Duodenal mucosa (tissue), 2 donors: ENCODE measurements around the gene LAMTOR5.
"Not testable (repeated sequence)": the region's sequence is repeated elsewhere in the genome, so short reads cannot be mapped to it uniquely, and the experiment has no call there.

ENCODE experiments used
- H3K27ac ChIP-seq: one replicate; pipeline ENCODE4 v1.7.0; 2013; ENCODE audit warnings: low read depth, low read length
- H3K27me3 ChIP-seq, 2 donors: one replicate each; pipeline ENCODE4 v1.7.0; 2013; ENCODE audit warnings: low read length in 2 of 2, control low read depth in 1 of 2; ENCODE audit not compliant: insufficient read depth in 2 of 2, control insufficient read depth in 1 of 2
- H3K36me3 ChIP-seq, 2 donors: one replicate each; pipeline ENCODE4 v1.7.0; 2013; ENCODE audit warnings: low read length in 2 of 2, control low read depth in 1 of 2; ENCODE audit not compliant: insufficient read depth in 2 of 2, control insufficient read depth in 1 of 2
- H3K4me1 ChIP-seq, 2 donors: one replicate each; pipeline ENCODE4 v1.7.0; 2013; ENCODE audit warnings: low read length in 2 of 2, control low read depth in 1 of 2; ENCODE audit not compliant: insufficient read depth in 2 of 2, control insufficient read depth in 1 of 2
- H3K4me3 ChIP-seq, 2 donors: one replicate each; pipeline ENCODE4 v1.7.0; 2013; ENCODE audit warnings: low read length in 2 of 2, low read depth in 1 of 2
- H3K9ac ChIP-seq, 2 donors: one replicate each; pipeline ENCODE4 v1.7.0; 2013; ENCODE audit warnings: low read length in 2 of 2, low read depth in 1 of 2
- H3K9me3 ChIP-seq, 2 donors: one replicate each; pipeline ENCODE4 v1.7.0; 2013; ENCODE audit warnings: low read length in 2 of 2, control low read depth in 1 of 2; ENCODE audit not compliant: control insufficient read depth in 1 of 2

Gene LAMTOR5

DNA sequence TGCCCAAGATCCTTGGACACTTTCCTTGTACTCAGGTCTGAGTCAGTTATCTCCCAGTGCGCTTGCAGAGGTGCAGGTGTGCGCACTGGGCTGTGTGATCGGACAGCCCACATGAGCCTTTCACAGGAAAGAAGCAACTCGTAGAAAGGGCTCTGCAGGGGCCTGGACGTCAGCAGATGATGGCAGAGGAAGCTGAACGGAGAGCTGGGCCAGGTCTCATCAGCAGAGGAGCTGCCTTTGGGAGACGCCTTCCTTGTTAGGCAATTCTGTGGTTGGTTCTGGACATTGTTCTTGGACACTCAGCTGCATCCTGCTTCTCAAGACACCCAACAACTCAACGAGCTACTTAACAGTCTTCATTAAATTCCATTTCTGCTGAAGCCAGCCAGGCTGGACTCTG lies 36.0 kb upstream of the LAMTOR5 start:
- peaks cover 0 to 3% of the 10 kb centered on the region in 2 donors for H3K4me1 ChIP-seq

DNA sequence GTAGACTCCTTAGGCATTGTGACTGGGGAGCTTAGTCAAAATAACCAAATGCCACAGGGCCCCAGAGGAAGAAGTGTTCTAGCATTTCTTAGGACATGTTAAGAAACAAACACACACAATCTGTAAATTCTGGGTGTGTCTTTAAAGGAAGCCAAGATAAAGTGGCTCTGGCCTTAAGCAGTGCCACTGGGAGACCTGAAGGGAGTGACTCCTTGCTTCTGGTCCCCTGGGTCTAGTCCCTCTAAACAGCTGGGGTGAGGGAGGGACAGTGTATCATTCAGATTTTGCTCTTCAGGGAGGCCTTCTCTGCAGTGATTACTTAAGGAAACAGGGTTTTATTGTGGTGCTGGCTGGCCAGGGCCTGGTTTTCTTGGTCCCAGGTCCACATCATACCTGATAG lies 34.4 kb upstream of the LAMTOR5 start:
- no peaks in the 10 kb centered on the region for H3K36me3 ChIP-seq
- H3K4me1 ChIP-seq, result peaks cover 0 to 3% of the 10 kb centered on the region in 2 donors
- H3K27me3 ChIP-seq, result no peaks in the 10 kb centered on the region
- no peaks in the 10 kb centered on the region for H3K9me3 ChIP-seq
- H3K27ac ChIP-seq, result no peak overlapping the region
- no peak overlapping the region for H3K4me3 ChIP-seq
- H3K9ac ChIP-seq, result no peak overlapping the region

More for the DNA sequence above, 36.0 kb upstream of the LAMTOR5 start:
- no peak overlapping the region for H3K9ac ChIP-seq
- H3K27ac ChIP-seq, result no peak overlapping the region
- no peaks in the 10 kb centered on the region for H3K27me3 ChIP-seq
- no peak overlapping the region for H3K4me3 ChIP-seq
- H3K9me3 ChIP-seq, result no peaks in the 10 kb centered on the region
- no peaks in the 10 kb centered on the region for H3K36me3 ChIP-seq

DNA sequence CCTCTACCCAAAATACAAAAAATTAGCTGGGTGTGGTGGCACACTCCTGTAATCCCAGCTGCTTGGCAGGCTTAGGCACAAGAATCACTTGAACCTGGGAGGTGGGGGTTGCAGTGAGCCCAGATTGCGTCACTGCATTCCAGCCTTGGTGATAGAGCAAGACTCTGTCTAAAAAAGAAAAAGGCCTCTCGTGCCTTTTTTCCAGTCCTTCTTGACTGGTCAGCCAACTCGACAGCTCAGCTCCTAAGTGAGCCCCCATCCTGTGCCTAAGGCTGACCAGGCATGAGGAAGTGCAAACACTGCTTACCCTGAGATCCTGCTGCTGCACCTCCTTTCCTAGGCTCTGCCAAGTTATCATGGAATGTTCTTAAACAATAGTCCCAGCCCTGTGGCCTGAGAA lies 33.4 kb upstream of the LAMTOR5 start:
- H3K4me1 ChIP-seq, result peaks cover 0 to 3% of the 10 kb centered on the region in 2 donors
- H3K27ac ChIP-seq, result no peak overlapping the region
- H3K9ac ChIP-seq, result no peak overlapping the region
- H3K36me3 ChIP-seq, result no peaks in the 10 kb centered on the region
- H3K9me3 ChIP-seq, result no peaks in the 10 kb centered on the region
- no peaks in the 10 kb centered on the region for H3K27me3 ChIP-seq
- H3K4me3 ChIP-seq, result no peak overlapping the region

DNA sequence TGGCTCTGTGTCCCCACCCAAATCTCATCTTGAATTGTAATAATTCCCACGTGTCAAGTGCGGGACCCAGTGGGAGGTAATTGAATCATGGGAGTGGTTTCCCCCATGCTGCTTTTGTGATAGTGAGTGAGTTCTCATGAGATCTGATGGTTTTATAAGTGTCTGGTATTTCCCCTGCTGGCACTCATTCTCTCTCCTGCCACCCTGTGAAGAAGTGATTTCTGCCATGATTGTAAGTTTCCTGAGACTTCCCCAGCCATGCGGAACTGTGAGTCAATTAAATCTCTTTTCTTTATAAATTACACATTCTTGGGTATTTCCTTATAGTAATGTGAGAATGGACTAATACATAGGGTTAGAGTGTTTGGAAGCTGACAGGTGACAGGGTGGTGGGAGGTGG lies 32.4 kb upstream of the LAMTOR5 start:
- H3K27me3 ChIP-seq, H3K36me3 ChIP-seq, H3K4me1 ChIP-seq, H3K9ac ChIP-seq, H3K9me3 ChIP-seq, H3K4me3 ChIP-seq, H3K27ac ChIP-seq: not testable (repeated sequence)

DNA sequence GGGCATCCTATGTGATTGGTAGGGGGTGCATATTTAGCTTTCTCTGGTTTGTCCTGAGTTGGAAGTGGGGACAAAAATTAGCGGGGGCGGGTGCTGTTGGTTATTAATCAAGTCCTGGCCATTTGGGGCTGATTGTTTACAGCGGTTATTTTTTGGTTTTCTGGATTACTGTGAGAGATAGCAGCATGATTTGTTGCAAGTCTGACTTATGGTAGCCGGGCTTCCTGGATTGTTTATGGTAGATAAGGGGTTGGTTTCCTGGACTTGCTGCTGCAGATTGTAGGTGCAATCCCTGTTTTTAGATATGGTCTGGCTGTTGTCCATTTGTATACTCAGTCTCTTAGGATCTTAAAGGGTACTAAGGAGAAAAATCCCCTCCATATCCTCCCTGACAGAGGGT lies 31.4 kb upstream of the LAMTOR5 start:
- H3K36me3 ChIP-seq, result no peaks in the 10 kb centered on the region
- no peak overlapping the region for H3K4me3 ChIP-seq
- no peak overlapping the region for H3K9ac ChIP-seq
- no peaks in the 10 kb centered on the region for H3K27me3 ChIP-seq
- no peaks in the 10 kb centered on the region for H3K9me3 ChIP-seq
- peaks cover 0 to 3% of the 10 kb centered on the region in 2 donors for H3K4me1 ChIP-seq
- no peak overlapping the region for H3K27ac ChIP-seq

DNA sequence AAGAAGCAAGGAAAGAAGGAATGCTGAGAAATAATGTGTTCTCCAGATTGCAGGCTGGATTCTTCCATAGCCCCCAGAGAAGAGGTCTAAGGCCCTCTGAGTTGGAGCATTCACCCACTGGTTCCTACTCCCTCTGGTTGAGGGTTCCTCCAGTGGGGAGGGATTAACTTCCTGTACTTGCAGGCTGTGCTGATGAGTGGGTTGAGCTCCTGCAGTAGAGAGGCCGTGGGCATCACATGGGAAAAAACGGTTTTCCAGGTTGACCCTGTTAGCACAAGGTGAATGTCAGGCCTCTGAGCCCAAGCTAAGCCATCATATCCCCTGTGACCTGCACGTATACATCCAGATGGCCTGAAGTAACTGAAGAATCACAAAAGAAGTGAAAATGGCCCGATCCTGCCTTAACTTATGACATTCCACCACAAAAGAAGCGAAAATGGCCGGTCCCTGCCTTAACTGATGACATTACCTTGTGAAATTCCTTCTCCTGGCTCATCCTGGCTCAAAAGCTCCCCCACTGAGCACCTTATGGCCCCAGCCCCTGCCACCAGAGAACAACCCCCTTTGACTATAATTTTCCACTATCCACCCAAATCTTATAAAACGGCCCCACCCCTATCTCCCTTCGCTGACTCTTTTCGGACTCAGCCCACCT lies 30.3 kb upstream of the LAMTOR5 start:
- H3K27ac ChIP-seq, H3K27me3 ChIP-seq, H3K9me3 ChIP-seq, H3K36me3 ChIP-seq, H3K9ac ChIP-seq, H3K4me3 ChIP-seq, H3K4me1 ChIP-seq: not testable (repeated sequence)

DNA sequence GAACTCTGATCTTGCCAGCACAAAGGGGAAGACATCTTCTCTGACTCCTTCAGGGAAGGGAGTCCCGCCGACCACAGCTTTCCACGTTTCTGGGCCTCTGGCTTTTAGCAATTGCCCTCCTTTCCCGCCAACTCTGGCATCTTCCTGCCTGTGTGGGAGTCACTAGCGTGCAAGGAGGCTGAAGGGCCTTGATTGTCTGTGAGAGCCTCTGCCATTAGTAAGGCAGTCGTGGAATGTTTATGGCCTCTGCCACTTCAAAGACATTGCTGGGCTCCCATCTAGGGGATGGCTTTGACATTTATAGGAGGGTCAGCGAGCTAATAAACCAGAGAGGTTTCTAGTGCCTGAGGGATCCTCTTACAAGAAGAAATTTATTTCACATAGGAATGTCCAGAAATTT lies 29.1 kb upstream of the LAMTOR5 start:
- Histone ChIP-seq H3K9me3 (no peaks in the 10 kb centered on the region), H3K4me1 (peaks cover 0 to under 1% of the 10 kb centered on the region in 2 donors), H3K27ac (no peak overlapping the region), H3K9ac (no peak overlapping the region), H3K27me3 (no peaks in the 10 kb centered on the region), H3K4me3 (no peak overlapping the region), H3K36me3 (no peaks in the 10 kb centered on the region)

DNA sequence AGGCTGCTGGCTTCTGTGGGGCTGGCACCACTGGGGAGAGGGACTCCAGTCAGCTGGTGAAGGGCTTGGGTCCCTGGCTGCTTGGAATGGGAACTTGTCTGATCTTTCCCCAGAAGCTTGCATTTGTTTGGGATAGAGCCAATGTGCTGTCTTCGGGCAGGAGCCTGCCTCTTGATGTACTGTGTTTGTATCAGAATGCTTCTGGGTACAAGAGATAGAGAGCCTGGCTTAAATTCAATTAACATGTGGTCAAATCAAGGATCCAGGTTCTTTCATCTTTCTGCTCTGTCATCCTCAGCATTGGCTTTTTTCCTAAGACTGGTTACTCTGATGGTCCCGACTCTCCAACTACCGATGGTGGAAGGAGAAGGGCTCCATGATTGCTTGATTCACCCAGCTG lies 27.5 kb upstream of the LAMTOR5 start:
- Histone ChIP-seq H3K9ac (no peak overlapping the region), H3K4me3 (no peak overlapping the region), H3K27me3 (peaks cover 0 to 2% of the 10 kb centered on the region in 2 donors), H3K9me3 (no peaks in the 10 kb centered on the region), H3K27ac (no peak overlapping the region), H3K36me3 (no peaks in the 10 kb centered on the region), H3K4me1 (no peaks in the 10 kb centered on the region)

DNA sequence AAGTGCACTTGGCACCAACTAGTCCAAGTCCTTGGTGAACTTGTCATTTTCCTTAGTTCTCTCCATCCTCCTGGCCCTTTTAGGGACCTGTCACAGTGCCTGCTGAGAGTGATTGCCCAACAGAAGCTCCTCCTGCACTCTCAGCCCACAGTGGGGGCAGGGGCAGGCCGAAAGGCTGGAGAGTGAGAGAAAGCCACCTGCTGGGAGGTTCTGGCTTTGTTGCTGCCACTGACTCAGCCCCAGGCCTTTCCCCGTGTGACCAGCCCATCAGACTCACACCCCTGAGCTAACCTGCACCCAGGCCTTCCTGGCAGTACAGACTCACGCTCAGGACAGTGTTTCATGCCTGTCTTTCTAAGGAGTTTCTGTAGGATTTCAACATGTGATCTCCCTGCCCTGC lies 26.3 kb upstream of the LAMTOR5 start:
- Histone ChIP-seq H3K27me3 (peaks cover 0 to 2% of the 10 kb centered on the region in 2 donors), H3K9ac (no peak overlapping the region), H3K27ac (no peak overlapping the region)

DNA sequence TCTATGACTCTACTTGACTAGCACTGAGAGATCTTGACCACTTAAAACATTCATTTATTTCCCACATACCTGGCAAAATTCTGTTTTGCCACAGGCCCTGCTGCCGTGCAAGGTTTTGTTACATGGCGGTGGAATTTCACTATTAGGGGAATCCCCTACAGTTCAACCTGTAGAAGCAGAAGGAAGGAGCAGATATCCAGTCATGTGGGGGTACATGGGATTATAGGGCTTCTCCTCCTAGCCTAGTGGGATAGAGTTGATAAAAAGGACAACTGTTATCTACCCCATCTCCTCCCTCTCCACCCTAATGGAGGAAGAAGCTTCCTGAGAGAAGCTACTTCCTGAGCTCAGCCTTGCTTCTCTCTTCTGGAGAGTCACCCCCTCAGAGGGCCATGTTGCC lies 25.7 kb upstream of the LAMTOR5 start:
- Histone ChIP-seq H3K36me3 (no peaks in the 10 kb centered on the region), H3K4me3 (no peak overlapping the region), H3K27me3 (peaks cover 0 to 2% of the 10 kb centered on the region in 2 donors), H3K4me1 (no peaks in the 10 kb centered on the region), H3K27ac (no peak overlapping the region), H3K9me3 (no peaks in the 10 kb centered on the region), H3K9ac (no peak overlapping the region)

More for the DNA sequence above, 26.3 kb upstream of the LAMTOR5 start:
- Histone ChIP-seq H3K36me3 (no peaks in the 10 kb centered on the region), H3K9me3 (no peaks in the 10 kb centered on the region), H3K4me3 (no peak overlapping the region), H3K4me1 (no peaks in the 10 kb centered on the region)

DNA sequence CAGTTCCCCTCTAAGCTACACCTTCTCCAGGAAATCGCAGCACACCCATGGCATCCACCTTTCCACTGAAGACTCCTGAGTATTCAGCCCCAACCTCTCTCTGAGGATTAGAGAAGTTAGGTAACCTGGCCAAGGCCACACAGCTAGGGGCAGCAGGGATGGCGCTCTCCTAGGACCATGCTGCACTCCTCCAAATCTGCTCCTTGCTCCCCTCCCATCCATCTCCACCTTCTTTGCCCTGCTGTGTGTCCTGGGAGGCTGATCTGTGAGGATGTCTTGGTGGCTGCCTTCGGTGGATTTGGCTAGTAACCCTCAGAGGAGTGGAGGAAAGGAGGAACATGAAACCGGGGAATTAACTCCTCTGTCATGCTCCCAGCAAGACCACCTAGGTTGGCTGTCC lies 23.4 kb upstream of the LAMTOR5 start:
- Histone ChIP-seq H3K4me1 (no peaks in the 10 kb centered on the region), H3K9me3 (no peaks in the 10 kb centered on the region), H3K9ac (no peak overlapping the region), H3K36me3 (no peaks in the 10 kb centered on the region), H3K27me3 (peaks cover 0 to 2% of the 10 kb centered on the region in 2 donors), H3K27ac (no peak overlapping the region), H3K4me3 (no peak overlapping the region)
